ENCODE results near the gene TNIP2.
"Not testable (repeated sequence)": the region's sequence is repeated elsewhere in the genome, so short reads cannot be mapped to it uniquely, and the experiment has no call there.

The TNIP2 gene

GRCh38 chr4:2763511-2763967, 7.4 kb upstream of the TNIP2 start:
- Histone ChIP-seq H3K9me3 (ENCODE audit: control insufficient read depth, insufficient read depth, low read depth, low read length) (no peaks in the 10 kb centered on the region), H3K4me1 (ENCODE audit: control insufficient read depth, insufficient read depth, low read length) (no peaks in the 10 kb centered on the region), H3K27ac (ENCODE audit: extremely low read depth, low read depth, low read length) (no peak overlapping the region), H3K4me3 (ENCODE audit: low read depth, low read length) (no peak overlapping the region), H3K36me3 (ENCODE audit: control insufficient read depth in 2 of 2, insufficient read depth in 1 of 2, low read length in 2 of 2) (no peaks in the 10 kb centered on the region)
- CTCF ChIA-PET: interaction anchor here (0.6 to 1.0 kb wide), 5 partner anchors 8 to 191 kb away, joined by 3 to 5 read pairs (median 3); partner anchors contain the start of gene TNIP2
- POLR2A ChIA-PET: no interaction called here
- TF ChIP-seq ZNF660 (tag by site-specific recombination; IDR thresholded peaks at IDR 0.05): no peak
- TF ChIP-seq ZBTB10 (tag by site-specific recombination; IDR thresholded peaks at IDR 0.05): no peak
- no peak for TF ChIP-seq ZFP3 (tag by site-specific recombination; IDR thresholded peaks at IDR 0.05; ENCODE audit: low read depth)
- no peak for TF ChIP-seq ZNF830 (tag by site-specific recombination; IDR thresholded peaks at IDR 0.05; ENCODE audit: low read depth)
- TF ChIP-seq ZNF624 (tag by site-specific recombination; IDR thresholded peaks at IDR 0.05): no peak
- TF ChIP-seq TCF7L2 (IDR thresholded peaks at IDR 0.05; ENCODE audit: borderline replicate concordance, low read depth, low read length): no peak
- TF ChIP-seq ZBTB48 (tag by site-specific recombination; IDR thresholded peaks at IDR 0.05): no peak
- no peak for TF ChIP-seq ZNF19 (tag by site-specific recombination; IDR thresholded peaks at IDR 0.05; ENCODE audit: low read depth)
- no peak for TF ChIP-seq ZNF580 (tag by site-specific recombination; IDR thresholded peaks at IDR 0.05)
- no peak for TF ChIP-seq ZNF514 (tag by site-specific recombination; IDR thresholded peaks at IDR 0.05)
- no peak for TF ChIP-seq ZNF600 (tag by site-specific recombination; IDR thresholded peaks at IDR 0.05)
- TF ChIP-seq KLF9 (tag by site-specific recombination; IDR thresholded peaks at IDR 0.05; ENCODE audit: low read depth): no peak

- CTCF ChIA-PET: interaction anchor here (0.7 kb wide), 2 partner anchors 191 to 414 kb away, joined by 3 read pairs; no protein-coding TSS in a partner anchor
- H3K36me3 ChIP-seq (ENCODE audit: control insufficient read depth in 2 of 2, insufficient read depth in 1 of 2, low read length in 2 of 2); H3K9me3 ChIP-seq (ENCODE audit: control insufficient read depth, insufficient read depth, low read depth, low read length); H3K4me1 ChIP-seq (ENCODE audit: control insufficient read depth, insufficient read depth, low read length); POLR2A ChIA-PET; H3K4me3 ChIP-seq (ENCODE audit: low read depth, low read length); H3K27ac ChIP-seq (ENCODE audit: extremely low read depth, low read depth, low read length): not testable (repeated sequence)
These were observed 6.6 kb upstream of the TNIP2 start for GRCh38 chr4:2762486-2763370.

GRCh38 chr4:2762048-2762447, 5.9 kb upstream of the TNIP2 start:
- no peaks in the 10 kb centered on the region for H3K4me1 ChIP-seq (ENCODE audit: control insufficient read depth, insufficient read depth, low read length)
- H3K36me3 ChIP-seq (ENCODE audit: control insufficient read depth in 2 of 2, insufficient read depth in 1 of 2, low read length in 2 of 2): no peaks in the 10 kb centered on the region
- no peak overlapping the region for H3K27ac ChIP-seq (ENCODE audit: extremely low read depth, low read depth, low read length)
- POLR2A ChIA-PET: no interaction called here
- no peaks in the 10 kb centered on the region for H3K9me3 ChIP-seq (ENCODE audit: control insufficient read depth, insufficient read depth, low read depth, low read length)
- TF ChIP-seq KLF10 (tag by site-specific recombination; IDR thresholded peaks at IDR 0.05) (no peak), ZNF280D (tag by site-specific recombination; IDR thresholded peaks at IDR 0.05) (no peak), ZBTB8A (tag by site-specific recombination; IDR thresholded peaks at IDR 0.05) (no peak), ZNF664 (tag by site-specific recombination; IDR thresholded peaks at IDR 0.05) (no peak), ZNF610 (tag by site-specific recombination; IDR thresholded peaks at IDR 0.05; ENCODE audit: borderline replicate concordance) (no peak), PRDM1 (tag by site-specific recombination; IDR thresholded peaks at IDR 0.05) (no peak), MZF1 (tag by site-specific recombination; IDR thresholded peaks at IDR 0.05; ENCODE audit: borderline replicate concordance) (no peak), ZFP3 (tag by site-specific recombination; IDR thresholded peaks at IDR 0.05; ENCODE audit: low read depth) (no peak), ZNF488 (tag by site-specific recombination; IDR thresholded peaks at IDR 0.05) (no peak), ZNF513 (tag by site-specific recombination; IDR thresholded peaks at IDR 0.05) (no peak)
- CTCF ChIA-PET: interaction anchor here (0.7 kb wide), 1 partner anchor 415 kb away, joined by 3 read pairs; no protein-coding TSS in a partner anchor
- no peak overlapping the region for H3K4me3 ChIP-seq (ENCODE audit: low read depth, low read length)
